ENCODE data around the gene EPHA8.

EPHA8 gene

GRCh38 chr1:22588899-22589422 lies 25.7 kb downstream of the EPHA8 start:
- no peaks in the 10 kb centered on the region for H3K9me3 Mint-ChIP-seq
- H3K4me3 Mint-ChIP-seq, result no peak overlapping the region
- H3K36me3 Mint-ChIP-seq, result no peaks in the 10 kb centered on the region
- peaks cover 6% of the 10 kb centered on the region for H3K27me3 Mint-ChIP-seq
- H3K4me1 Mint-ChIP-seq, result no peaks in the 10 kb centered on the region
- no peak overlapping the region for H3K27ac Mint-ChIP-seq

GRCh38 chr1:22591576-22591975 lies 28.3 kb downstream of the EPHA8 start:
- no peak overlapping the region for H3K27ac Mint-ChIP-seq
- H3K36me3 Mint-ChIP-seq, result no peaks in the 10 kb centered on the region
- no peaks in the 10 kb centered on the region for H3K4me1 Mint-ChIP-seq
- peaks cover 12% of the 10 kb centered on the region for H3K27me3 Mint-ChIP-seq
- no peaks in the 10 kb centered on the region for H3K9me3 Mint-ChIP-seq
- no peak overlapping the region for H3K4me3 Mint-ChIP-seq

- Mint-ChIP-seq H3K27ac (no peak overlapping the region), H3K36me3 (no peaks in the 10 kb centered on the region), H3K9me3 (no peaks in the 10 kb centered on the region), H3K27me3 (peaks cover 14% of the 10 kb centered on the region), H3K4me1 (no peaks in the 10 kb centered on the region), H3K4me3 (no peak overlapping the region)
Measured at GRCh38 chr1:22592051-22592450, 28.8 kb downstream of the EPHA8 start.

GRCh38 chr1:22592919-22593790 lies 29.9 kb downstream of the EPHA8 start:
- Mint-ChIP-seq H3K4me3 (no peak overlapping the region), H3K9me3 (no peaks in the 10 kb centered on the region), H3K27ac (no peak overlapping the region), H3K36me3 (no peaks in the 10 kb centered on the region), H3K27me3 (peaks cover 14% of the 10 kb centered on the region), H3K4me1 (no peaks in the 10 kb centered on the region)

- peaks cover 16% of the 10 kb centered on the region for H3K27me3 Mint-ChIP-seq
- H3K4me3 Mint-ChIP-seq, result no peak overlapping the region
- H3K27ac Mint-ChIP-seq, result no peak overlapping the region
- H3K4me1 Mint-ChIP-seq, result no peaks in the 10 kb centered on the region
- H3K9me3 Mint-ChIP-seq, result no peaks in the 10 kb centered on the region
- no peaks in the 10 kb centered on the region for H3K36me3 Mint-ChIP-seq
Measured at GRCh38 chr1:22594396-22594795, 31.1 kb downstream of the EPHA8 start.

- H3K4me1 Mint-ChIP-seq, result no peaks in the 10 kb centered on the region
Measured at GRCh38 chr1:22595108-22595507, 31.8 kb downstream of the EPHA8 start.

GRCh38 chr1:22597301-22597965 lies 34.1 kb downstream of the EPHA8 start:
- Mint-ChIP-seq H3K4me1 (no peaks in the 10 kb centered on the region), H3K27ac (no peak overlapping the region), H3K27me3 (peaks cover 10% of the 10 kb centered on the region), H3K4me3 (no peak overlapping the region), H3K36me3 (no peaks in the 10 kb centered on the region), H3K9me3 (no peaks in the 10 kb centered on the region)

More at GRCh38 chr1:22595108-22595507, 31.8 kb downstream of the EPHA8 start:
- Mint-ChIP-seq H3K4me3 (no peak overlapping the region), H3K9me3 (no peaks in the 10 kb centered on the region), H3K27me3 (peaks cover 16% of the 10 kb centered on the region), H3K27ac (no peak overlapping the region), H3K36me3 (no peaks in the 10 kb centered on the region)

- H3K27ac Mint-ChIP-seq, result no peak overlapping the region
- H3K4me1 Mint-ChIP-seq, result no peaks in the 10 kb centered on the region
- peaks cover 10% of the 10 kb centered on the region for H3K27me3 Mint-ChIP-seq
- H3K4me3 Mint-ChIP-seq, result no peak overlapping the region
- H3K9me3 Mint-ChIP-seq, result no peaks in the 10 kb centered on the region
- no peaks in the 10 kb centered on the region for H3K36me3 Mint-ChIP-seq
Measured at GRCh38 chr1:22597996-22598395, 34.7 kb downstream of the EPHA8 start.

- H3K27ac Mint-ChIP-seq, result no peak overlapping the region
- no peaks in the 10 kb centered on the region for H3K9me3 Mint-ChIP-seq
- H3K4me3 Mint-ChIP-seq, result no peak overlapping the region
- H3K27me3 Mint-ChIP-seq, result peaks cover 12% of the 10 kb centered on the region
- no peaks in the 10 kb centered on the region for H3K4me1 Mint-ChIP-seq
- no peaks in the 10 kb centered on the region for H3K36me3 Mint-ChIP-seq
Measured at GRCh38 chr1:22598736-22599135, 35.4 kb downstream of the EPHA8 start.

- no peaks in the 10 kb centered on the region for H3K9me3 Mint-ChIP-seq
- H3K4me3 Mint-ChIP-seq, result no peak overlapping the region
- H3K27ac Mint-ChIP-seq, result no peak overlapping the region
- H3K4me1 Mint-ChIP-seq, result no peaks in the 10 kb centered on the region
- H3K27me3 Mint-ChIP-seq, result peaks cover 14% of the 10 kb centered on the region
- H3K36me3 Mint-ChIP-seq, result no peaks in the 10 kb centered on the region
Measured at GRCh38 chr1:22600071-22600816, 37.0 kb downstream of the EPHA8 start.

GRCh38 chr1:22600817-22601605 lies 37.7 kb downstream of the EPHA8 start:
- Mint-ChIP-seq H3K4me3 (no peak overlapping the region), H3K9me3 (no peaks in the 10 kb centered on the region), H3K36me3 (no peaks in the 10 kb centered on the region), H3K27me3 (peaks cover 13% of the 10 kb centered on the region), H3K4me1 (no peaks in the 10 kb centered on the region), H3K27ac (no peak overlapping the region)

GRCh38 chr1:22601610-22602009 lies 38.3 kb downstream of the EPHA8 start:
- peaks cover 14% of the 10 kb centered on the region for H3K27me3 Mint-ChIP-seq
- H3K4me1 Mint-ChIP-seq, result no peaks in the 10 kb centered on the region
- no peak overlapping the region for H3K4me3 Mint-ChIP-seq
- H3K36me3 Mint-ChIP-seq, result no peaks in the 10 kb centered on the region
- no peaks in the 10 kb centered on the region for H3K9me3 Mint-ChIP-seq
- no peak overlapping the region for H3K27ac Mint-ChIP-seq

GRCh38 chr1:22602060-22602740 lies 38.9 kb downstream of the EPHA8 start:
- Mint-ChIP-seq H3K4me3 (no peak overlapping the region), H3K27me3 (peaks cover 12% of the 10 kb centered on the region), H3K9me3 (no peaks in the 10 kb centered on the region), H3K4me1 (no peaks in the 10 kb centered on the region), H3K36me3 (no peaks in the 10 kb centered on the region), H3K27ac (no peak overlapping the region)

GRCh38 chr1:22606161-22606560 lies 42.9 kb downstream of the EPHA8 start:
- H3K27me3 Mint-ChIP-seq, result peaks cover 18% of the 10 kb centered on the region

More at GRCh38 chr1:22606161-22606560, 42.9 kb downstream of the EPHA8 start:
- H3K9me3 Mint-ChIP-seq, result no peaks in the 10 kb centered on the region
- no peak overlapping the region for H3K4me3 Mint-ChIP-seq
- H3K4me1 Mint-ChIP-seq, result no peaks in the 10 kb centered on the region
- no peak overlapping the region for H3K27ac Mint-ChIP-seq
- no peaks in the 10 kb centered on the region for H3K36me3 Mint-ChIP-seq
